GM18951 (cell line): ENCODE data around the gene ANKRD49.

ENCODE experiments used
- POLR2A ChIP-seq: IDR thresholded peaks from 4 replicates; pipeline ENCODE4 v1.6.1; 2011; ENCODE audit warnings: mild to moderate bottlenecking; ENCODE audit not compliant: insufficient read length, insufficient read depth; ENCODE audit errors: extremely low read depth
- in situ Hi-C: fragments of 300-500 bp; cut with MboI; formaldehyde crosslinking; loops from one replicate; pipeline ENCODE4 v1.12.0; 2022; ENCODE audit warnings: low sequenced_read_pairs, mixed read lengths, inconsistent platforms; ENCODE audit not compliant: unreplicated experiment

The ANKRD49 gene

GRCh38 chr11:94519478-94520084, 25.8 kb downstream of the ANKRD49 start:
- in situ Hi-C loops = loop anchor here (10.0 to 25.0 kb wide), 3 partner anchors 235 to 375 kb away; no protein-coding TSS in a partner anchor
- no peak for TF ChIP-seq POLR2A

- TF ChIP-seq POLR2A = no peak
- in situ Hi-C loops = loop anchor here (10.0 to 25.0 kb wide), 3 partner anchors 233 to 373 kb away; no protein-coding TSS in a partner anchor
These were observed 27.9 kb downstream of the ANKRD49 start for GRCh38 chr11:94521684-94522083.

GRCh38 chr11:94524341-94524740, 30.6 kb downstream of the ANKRD49 start:
- in situ Hi-C loops = loop anchor here (10.0 to 25.0 kb wide), 3 partner anchors 230 to 370 kb away; no protein-coding TSS in a partner anchor

GRCh38 chr11:94525546-94526324, 32.0 kb downstream of the ANKRD49 start:
- in situ Hi-C loops = loop anchor here (5.0 to 10.0 kb wide), 3 partner anchors 77 to 369 kb away; no protein-coding TSS in a partner anchor
- no peak for TF ChIP-seq POLR2A

More at GRCh38 chr11:94524341-94524740, 30.6 kb downstream of the ANKRD49 start:
- no peak for TF ChIP-seq POLR2A

GRCh38 chr11:94526645-94527438, 33.1 kb downstream of the ANKRD49 start:
- in situ Hi-C loops = loop anchor here (5.0 to 10.0 kb wide), 3 partner anchors 75 to 368 kb away; no protein-coding TSS in a partner anchor
- no peak for TF ChIP-seq POLR2A

GRCh38 chr11:94528551-94528950, 34.8 kb downstream of the ANKRD49 start:
- in situ Hi-C loops = loop anchor here (5.0 to 10.0 kb wide), 3 partner anchors 74 to 366 kb away; no protein-coding TSS in a partner anchor
- TF ChIP-seq POLR2A = no peak

GRCh38 chr11:94532211-94532610, 38.4 kb downstream of the ANKRD49 start:
- in situ Hi-C loops = no loop called here
- TF ChIP-seq POLR2A = no peak

GRCh38 chr11:94533206-94533605, 39.4 kb downstream of the ANKRD49 start:
- no peak for TF ChIP-seq POLR2A
- in situ Hi-C loops = no loop called here

GRCh38 chr11:94533696-94534630, 40.2 kb downstream of the ANKRD49 start:
- no peak for TF ChIP-seq POLR2A
- in situ Hi-C loops = no loop called here

GRCh38 chr11:94536386-94536785, 42.6 kb downstream of the ANKRD49 start:
- no peak for TF ChIP-seq POLR2A
- in situ Hi-C loops = no loop called here

GRCh38 chr11:94537031-94537600, 43.3 kb downstream of the ANKRD49 start:
- no peak for TF ChIP-seq POLR2A
- in situ Hi-C loops = no loop called here

- TF ChIP-seq POLR2A = no peak
- in situ Hi-C loops = no loop called here
These were observed 45.6 kb downstream of the ANKRD49 start for GRCh38 chr11:94539420-94539819.
